Fibroblast of villous mesenchyme (primary cell): Measurements from ENCODE around the gene SUFU. TPM values are rescaled to one million over a fixed set of nuclear protein-coding genes. Genes with fewer than 3 reads are reported as not detected.
A peak's percentile ranks its signal among the peaks of the same experiment; 100 is the strongest.

Experiments used
- DNase-seq: peaks from one replicate; pipeline ENCODE4 v3.0.0-alpha.2; 2010; ENCODE audit warnings: low read depth
- H3K4me3 ChIP-seq: 2 replicates; pipeline ENCODE4 v1.5.1; 2011; ENCODE audit warnings: low read depth, mild to moderate bottlenecking, low read length
- total RNA-seq: library from RNA; depleted of rRNA; stranded (reverse); fragments of >200 nt; gene quantifications from 2 replicates; pipeline ENCODE4 v1.2.3, GENCODE V29; 2012
- TF ChIP-seq, protein P1 (sequence below): IDR thresholded peaks from 2 replicates; pipeline ENCODE4 v1.5.1; 2012; ENCODE audit warnings: low read depth, mild to moderate bottlenecking, low read length; ENCODE audit not compliant: insufficient read depth

SUFU gene
- total RNA-seq, 1 donor, result 3.9 TPM

DNA sequence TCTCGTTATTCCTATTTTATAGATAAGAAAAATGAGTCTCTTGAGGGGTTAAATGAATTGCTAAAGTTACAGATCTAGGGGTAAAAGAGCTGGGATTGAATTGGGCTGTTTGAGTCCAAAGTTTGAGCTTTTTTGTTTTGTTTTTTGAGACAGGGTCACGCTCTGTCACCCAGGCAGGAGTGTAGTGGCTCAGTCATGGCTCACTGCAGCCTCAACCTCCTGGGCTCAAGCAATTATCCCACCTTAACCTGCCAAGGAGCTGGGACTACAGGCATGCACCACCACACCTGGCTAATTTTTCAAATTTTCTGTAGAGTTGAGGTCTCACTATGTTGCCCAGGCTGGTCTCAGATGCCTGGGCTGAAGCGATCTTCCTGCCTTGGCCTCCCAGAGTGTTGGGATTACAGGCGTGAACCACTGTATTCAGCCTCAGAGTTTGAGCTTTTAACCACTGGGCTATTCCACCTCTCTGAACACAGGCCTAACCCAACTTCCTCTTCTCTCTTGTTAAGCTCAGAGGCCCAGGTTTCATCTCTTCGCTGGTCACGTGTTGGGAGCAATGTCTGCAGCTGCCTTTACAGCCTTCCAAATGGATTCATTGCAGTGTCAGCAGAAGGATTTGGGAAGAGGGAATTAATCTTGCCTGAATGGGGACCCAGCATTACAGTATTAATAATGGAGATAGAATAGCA lies 8.0 kb downstream of the SUFU start:
- no peak for DNase-seq
- no peak overlapping the region for H3K4me3 ChIP-seq
- TF ChIP-seq, protein P1, sequence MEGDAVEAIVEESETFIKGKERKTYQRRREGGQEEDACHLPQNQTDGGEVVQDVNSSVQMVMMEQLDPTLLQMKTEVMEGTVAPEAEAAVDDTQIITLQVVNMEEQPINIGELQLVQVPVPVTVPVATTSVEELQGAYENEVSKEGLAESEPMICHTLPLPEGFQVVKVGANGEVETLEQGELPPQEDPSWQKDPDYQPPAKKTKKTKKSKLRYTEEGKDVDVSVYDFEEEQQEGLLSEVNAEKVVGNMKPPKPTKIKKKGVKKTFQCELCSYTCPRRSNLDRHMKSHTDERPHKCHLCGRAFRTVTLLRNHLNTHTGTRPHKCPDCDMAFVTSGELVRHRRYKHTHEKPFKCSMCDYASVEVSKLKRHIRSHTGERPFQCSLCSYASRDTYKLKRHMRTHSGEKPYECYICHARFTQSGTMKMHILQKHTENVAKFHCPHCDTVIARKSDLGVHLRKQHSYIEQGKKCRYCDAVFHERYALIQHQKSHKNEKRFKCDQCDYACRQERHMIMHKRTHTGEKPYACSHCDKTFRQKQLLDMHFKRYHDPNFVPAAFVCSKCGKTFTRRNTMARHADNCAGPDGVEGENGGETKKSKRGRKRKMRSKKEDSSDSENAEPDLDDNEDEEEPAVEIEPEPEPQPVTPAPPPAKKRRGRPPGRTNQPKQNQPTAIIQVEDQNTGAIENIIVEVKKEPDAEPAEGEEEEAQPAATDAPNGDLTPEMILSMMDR, result no peak

DNA sequence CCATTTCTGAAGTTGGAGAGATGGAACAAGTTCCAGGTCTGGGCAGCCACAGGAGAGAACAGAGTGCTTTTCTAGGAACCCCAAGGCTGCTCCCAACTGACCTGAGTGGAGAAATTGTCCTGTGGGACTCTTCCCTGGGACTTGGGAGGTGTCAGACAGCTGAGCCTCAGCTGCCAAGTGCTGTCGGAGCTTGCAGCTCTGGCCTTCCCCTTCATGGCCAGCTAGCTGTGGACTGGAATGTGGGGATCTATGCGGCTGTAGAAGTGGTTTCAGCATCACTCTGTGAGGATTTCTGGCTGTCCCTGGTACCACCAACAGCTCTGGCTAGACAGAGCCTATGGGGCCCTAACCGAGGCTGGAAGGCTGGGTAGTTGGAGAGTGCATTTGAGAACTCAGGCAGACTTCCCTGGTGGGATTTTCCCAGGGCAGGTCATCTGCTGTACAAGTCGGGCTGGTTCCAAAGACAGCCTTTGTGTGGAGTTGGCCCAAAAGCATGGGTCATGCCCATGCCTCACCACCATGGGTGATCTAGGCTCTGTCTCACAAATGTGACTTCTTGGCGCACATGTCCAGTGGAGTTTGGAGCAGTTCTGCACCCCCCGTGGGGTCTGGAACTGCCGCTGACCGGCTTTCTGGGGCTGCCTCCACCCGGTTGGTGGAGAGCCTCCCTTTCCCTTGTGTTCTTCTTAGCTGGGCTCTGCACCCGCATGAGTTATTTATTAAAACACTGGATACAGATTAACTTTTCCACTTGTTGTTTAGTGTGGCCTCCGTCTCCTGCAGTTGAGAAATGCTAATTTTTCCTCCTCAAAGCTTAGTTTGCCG lies 10.9 kb downstream of the SUFU start:
- no peak overlapping the region for H3K4me3 ChIP-seq
- DNase-seq, result no peak
- TF ChIP-seq, protein P1, result no peak

DNA sequence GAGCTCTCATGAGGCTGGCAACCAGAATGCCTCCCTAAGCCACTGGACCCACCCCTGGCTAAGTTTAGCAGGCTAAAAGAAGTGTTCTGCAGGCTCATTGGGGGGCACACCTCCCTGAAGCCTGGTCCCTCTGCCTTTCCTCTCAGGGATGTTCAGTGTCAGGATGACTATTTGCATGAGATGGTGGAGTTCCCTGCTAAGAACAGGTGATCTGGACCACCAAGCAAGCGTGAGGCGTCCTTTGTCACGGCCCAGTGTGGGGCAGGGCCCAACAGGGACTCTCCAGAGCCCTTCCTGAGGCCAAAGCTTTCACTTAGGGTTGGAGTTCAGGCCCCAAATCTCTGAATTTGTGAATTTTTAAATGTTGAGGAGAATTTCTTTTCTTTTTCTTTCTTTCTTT lies 12.0 kb downstream of the SUFU start:
- TF ChIP-seq, protein P1, result no peak
- DNase-seq, result no peak
- H3K4me3 ChIP-seq, result no peak overlapping the region

DNA sequence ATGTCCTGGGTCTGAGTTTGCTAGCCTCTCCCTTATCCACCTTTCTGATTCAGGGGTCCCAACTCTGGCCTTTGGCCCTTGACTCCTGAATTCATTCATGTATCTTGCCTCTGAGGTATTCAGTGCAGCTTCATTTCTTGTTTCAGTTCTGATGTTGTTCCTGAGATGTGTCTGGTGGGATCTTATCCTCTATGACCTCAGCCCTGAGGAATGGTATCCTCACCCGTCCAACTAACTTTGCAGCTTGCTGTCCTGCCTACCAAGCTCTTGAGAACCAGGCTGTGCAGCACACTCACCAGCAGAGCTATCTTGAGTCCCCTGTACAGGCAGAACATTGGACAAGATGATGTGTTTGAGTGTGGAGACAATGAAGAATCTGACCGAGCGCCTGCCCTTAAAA lies 13.8 kb downstream of the SUFU start:
- TF ChIP-seq, protein P1, result no peak
- no peak overlapping the region for H3K4me3 ChIP-seq
- DNase-seq, result peak; percentile 50

DNA sequence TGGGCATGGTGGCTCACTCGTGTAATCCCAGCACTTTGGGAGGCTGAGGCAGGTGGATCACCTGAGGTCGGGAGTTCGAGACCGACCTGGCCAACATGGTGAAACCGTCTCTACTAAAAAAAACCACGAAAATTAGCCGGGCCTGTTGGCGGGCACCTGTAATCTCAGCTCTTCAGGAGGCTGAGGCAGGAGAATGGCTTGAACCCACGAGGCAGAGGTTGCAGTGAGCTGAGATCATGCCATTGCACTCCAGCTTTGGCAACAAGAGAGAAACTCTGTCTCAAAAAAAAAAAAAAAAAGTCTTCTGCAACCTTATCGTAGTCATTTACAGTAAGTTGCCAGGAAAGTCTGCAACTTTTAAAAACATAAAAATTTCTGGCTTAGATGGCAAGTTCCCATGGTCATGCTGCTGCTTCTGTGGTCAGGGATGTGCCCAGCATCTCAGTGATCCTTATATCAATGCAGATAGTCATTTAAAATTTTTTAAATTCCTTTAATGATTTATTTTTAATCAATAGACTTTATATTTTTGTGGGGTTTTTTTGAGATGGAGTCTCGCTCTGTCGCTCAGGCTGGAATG lies 15.6 kb downstream of the SUFU start:
- TF ChIP-seq, protein P1, result no peak
- H3K4me3 ChIP-seq, result no peak overlapping the region

DNA sequence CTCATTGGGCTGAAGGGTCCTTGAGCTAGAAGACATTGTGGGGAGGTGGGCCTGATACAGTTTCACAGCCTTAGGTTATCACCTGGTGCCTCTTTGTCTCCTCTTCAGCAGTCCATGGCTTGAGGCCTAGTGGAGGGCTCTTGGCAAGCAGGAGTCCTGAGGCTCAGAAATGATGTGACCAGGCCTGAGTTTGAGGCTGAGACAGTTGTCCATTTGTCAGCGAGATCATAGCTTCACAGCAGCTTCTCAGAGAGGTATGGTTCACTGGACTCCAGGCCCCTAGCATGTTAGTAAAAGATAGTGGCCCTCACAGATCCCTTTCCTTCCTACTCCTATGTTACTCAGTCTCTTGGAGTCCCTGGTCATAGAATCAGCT lies 19.1 kb downstream of the SUFU start:
- no peak overlapping the region for H3K4me3 ChIP-seq
- no peak for DNase-seq
- TF ChIP-seq, protein P1, result no peak

More for the DNA sequence above, 15.6 kb downstream of the SUFU start:
- DNase-seq, result no peak
